Prostate gland (tissue), 2 donors: Measurements from ENCODE around the gene QRFP.

Experiments used
- POLR2A ChIP-seq: fragments of 450-650 bp; IDR thresholded peaks from one replicate; pipeline ENCODE4 v1.6.1; 2016; ENCODE audit warnings: antibody characterized with exemption, mild to moderate bottlenecking
- TF ChIP-seq, protein P1 (sequence below), 4 experiments: fragments of 200-600 bp in 2 of 4; fragments of 450-650 bp in 2 of 4; sonication (generic) in 2 of 4; IDR thresholded peaks; 1 replicate in 3 of 4; 2 replicates in 1 of 4; pipeline ENCODE4 v1.5.1; 2016 to 2019; ENCODE audit warnings: antibody characterized with exemption in 4 of 4, mild to moderate bottlenecking in 2 of 4, moderate library complexity in 2 of 4

DNA sequence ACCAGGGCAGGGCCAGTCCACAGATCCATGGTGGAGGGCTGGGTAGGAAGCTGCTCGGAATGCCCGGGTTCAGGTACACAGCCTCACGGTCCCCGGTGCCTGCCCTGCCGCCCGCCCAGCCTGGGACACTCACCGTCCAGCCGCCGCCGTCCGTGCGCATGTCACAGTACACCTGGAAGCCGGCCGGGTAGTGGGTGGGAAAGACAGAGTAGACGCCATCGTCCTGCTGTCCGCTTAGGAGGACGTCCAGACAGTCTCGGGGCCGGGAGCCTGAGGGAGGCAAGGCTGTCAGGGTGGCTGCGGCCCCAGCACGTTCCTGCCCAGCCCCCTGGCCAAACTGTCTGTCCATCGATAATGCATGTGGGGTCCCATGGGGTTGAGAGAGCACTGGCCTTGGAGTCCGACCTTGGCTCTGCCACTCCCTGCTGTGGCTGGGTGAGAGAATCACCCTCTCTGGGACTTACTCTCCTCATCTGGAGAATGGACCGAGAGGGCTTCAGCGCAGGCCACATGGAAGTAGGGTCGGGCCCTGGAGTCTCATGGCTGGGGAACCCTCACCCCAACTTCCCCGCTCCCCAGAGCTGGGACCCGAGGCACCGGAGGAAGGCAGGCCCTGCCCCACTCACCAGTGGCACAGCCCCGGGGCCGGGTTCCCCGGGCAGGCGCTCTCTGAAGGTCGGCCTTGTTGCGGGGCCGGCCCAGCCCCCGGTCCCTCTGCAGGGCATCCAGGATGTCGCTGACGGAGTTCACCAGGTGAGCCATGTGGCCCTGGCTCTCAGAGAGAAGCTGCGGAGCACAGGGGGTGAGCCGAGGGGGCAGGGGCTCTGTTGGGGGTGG lies 27.2 kb upstream of the QRFP start:
- TF ChIP-seq, protein P1, sequence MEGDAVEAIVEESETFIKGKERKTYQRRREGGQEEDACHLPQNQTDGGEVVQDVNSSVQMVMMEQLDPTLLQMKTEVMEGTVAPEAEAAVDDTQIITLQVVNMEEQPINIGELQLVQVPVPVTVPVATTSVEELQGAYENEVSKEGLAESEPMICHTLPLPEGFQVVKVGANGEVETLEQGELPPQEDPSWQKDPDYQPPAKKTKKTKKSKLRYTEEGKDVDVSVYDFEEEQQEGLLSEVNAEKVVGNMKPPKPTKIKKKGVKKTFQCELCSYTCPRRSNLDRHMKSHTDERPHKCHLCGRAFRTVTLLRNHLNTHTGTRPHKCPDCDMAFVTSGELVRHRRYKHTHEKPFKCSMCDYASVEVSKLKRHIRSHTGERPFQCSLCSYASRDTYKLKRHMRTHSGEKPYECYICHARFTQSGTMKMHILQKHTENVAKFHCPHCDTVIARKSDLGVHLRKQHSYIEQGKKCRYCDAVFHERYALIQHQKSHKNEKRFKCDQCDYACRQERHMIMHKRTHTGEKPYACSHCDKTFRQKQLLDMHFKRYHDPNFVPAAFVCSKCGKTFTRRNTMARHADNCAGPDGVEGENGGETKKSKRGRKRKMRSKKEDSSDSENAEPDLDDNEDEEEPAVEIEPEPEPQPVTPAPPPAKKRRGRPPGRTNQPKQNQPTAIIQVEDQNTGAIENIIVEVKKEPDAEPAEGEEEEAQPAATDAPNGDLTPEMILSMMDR (IDR thresholded peaks at IDR 0.05): no peak
- no peak for TF ChIP-seq POLR2A
